ENCODE measurements around the gene SCGB1A1. TPM values are rescaled to one million over a fixed set of nuclear protein-coding genes. Genes with fewer than 3 reads are reported as not detected.
A peak's percentile ranks its signal among the peaks of the same experiment; 100 is the strongest.

SCGB1A1 gene
- polyA plus RNA-seq, 1 of the 3 experiments (the other 2 are of a cell fraction), result not detected

DNA sequence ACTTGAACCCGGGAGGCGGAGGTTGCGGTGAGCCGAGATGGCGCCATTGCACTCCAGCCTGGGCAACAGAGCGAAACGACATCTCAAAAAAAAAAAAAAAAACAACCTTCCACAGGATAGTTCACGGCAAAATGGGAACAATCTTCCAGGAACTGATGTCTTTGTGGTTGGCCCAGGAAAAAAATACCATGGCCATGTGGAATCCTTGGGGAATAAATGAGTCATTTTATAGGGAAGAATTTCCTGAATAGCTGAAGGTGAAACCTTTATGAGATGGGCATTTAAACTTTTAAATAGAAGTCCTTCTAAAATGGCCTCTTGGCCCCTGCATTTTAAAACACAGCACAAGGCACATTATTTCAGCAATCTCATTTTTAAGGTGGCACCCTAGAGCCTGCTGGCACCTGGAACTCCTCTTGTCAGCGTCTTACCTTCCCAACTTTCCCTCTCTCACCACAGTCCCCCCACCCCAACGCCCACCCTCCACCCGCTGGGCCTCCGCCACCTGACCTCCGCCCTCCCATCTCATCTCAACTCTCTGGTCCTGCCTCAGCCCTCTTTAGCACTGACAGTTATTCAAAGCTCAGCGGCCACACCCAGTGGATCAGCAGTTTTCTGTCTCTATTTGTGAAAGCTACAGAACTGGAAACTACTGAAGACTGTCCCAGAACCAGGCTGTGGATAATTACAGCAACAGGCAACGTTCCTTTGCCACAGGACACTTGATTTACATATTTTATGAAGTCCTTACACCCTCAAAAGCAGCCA lies 43.1 kb downstream of the SCGB1A1 start (continued):
- TF ChIP-seq, protein P1, sequence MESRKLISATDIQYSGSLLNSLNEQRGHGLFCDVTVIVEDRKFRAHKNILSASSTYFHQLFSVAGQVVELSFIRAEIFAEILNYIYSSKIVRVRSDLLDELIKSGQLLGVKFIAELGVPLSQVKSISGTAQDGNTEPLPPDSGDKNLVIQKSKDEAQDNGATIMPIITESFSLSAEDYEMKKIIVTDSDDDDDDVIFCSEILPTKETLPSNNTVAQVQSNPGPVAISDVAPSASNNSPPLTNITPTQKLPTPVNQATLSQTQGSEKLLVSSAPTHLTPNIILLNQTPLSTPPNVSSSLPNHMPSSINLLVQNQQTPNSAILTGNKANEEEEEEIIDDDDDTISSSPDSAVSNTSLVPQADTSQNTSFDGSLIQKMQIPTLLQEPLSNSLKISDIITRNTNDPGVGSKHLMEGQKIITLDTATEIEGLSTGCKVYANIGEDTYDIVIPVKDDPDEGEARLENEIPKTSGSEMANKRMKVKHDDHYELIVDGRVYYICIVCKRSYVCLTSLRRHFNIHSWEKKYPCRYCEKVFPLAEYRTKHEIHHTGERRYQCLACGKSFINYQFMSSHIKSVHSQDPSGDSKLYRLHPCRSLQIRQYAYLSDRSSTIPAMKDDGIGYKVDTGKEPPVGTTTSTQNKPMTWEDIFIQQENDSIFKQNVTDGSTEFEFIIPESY (IDR thresholded peaks at IDR 0.05; ENCODE audit: borderline replicate concordance, low read depth), result no peak
- peak; percentile 47; the same call in 1 of the 2 replicates for TF ChIP-seq JUND (IDR thresholded peaks at IDR 0.05)

DNA sequence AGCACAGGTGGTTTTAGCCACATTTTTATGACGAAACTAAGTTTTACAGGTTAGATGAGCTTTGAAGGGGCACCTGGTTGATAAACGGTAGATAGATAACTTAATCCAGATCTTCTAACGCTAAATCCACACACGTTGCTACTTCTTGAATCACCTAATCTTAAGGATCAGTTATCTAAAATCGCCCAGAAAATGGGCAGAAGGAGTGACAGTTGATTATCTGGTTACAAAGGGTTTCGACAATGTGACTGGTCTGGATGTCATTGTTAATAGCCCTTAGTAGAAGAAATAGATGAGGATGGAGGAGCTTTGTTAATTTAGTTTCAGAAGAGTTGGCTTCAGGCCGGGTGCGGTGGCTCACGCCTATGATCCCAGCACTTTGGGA lies 43.7 kb downstream of the SCGB1A1 start:
- H2AFZ ChIP-seq (ENCODE audit: low read depth), result no peak overlapping the region; the same call in 1 of the 2 replicates
- no peaks in the 10 kb centered on the region for H3K9me3 ChIP-seq
- H3K27ac ChIP-seq (ENCODE audit: low read depth in 2 of 2, low read length in 1 of 2), result no peak overlapping the region; a peak in 1 of 4 replicates
- POLR2A ChIA-PET, result interaction anchor here (0.7 kb wide), 1 partner anchor 18 kb away, joined by 6 read pairs; no protein-coding TSS in a partner anchor
- no peaks in the 10 kb centered on the region for H3K79me2 ChIP-seq (ENCODE audit: insufficient read depth)
- H3K4me2 ChIP-seq, result no peak overlapping the region
- peaks cover 5% of the 10 kb centered on the region for H3F3A ChIP-seq (replicated peaks; ENCODE audit: insufficient read depth)
- H3K36me3 ChIP-seq (replicated peaks in 1 of 2; ENCODE audit: control insufficient read depth in 1 of 2, insufficient read depth in 2 of 2, low read length in 1 of 2), result no peaks in the 10 kb centered on the region
- no peak overlapping the region for H3K9ac ChIP-seq
- TF ChIP-seq NRF1 (IDR thresholded peaks at IDR 0.05; ENCODE audit: low read depth, low read length) (no peak), EZH2phosphoT487 (IDR thresholded peaks at IDR 0.05; ENCODE audit: borderline replicate concordance, low read depth) (no peak), SMC3 (IDR thresholded peaks at IDR 0.05; ENCODE audit: low read depth, low read length) (no peak), JUND (IDR thresholded peaks at IDR 0.05) (no peak), RXRA (IDR thresholded peaks at IDR 0.05; ENCODE audit: borderline replicate concordance, low read depth) (no peak), EP300 (IDR thresholded peaks at IDR 0.05; ENCODE audit: borderline replicate concordance in 1 of 2, low read depth in 1 of 2, low read length in 1 of 2) (no peak), RFX5 (IDR thresholded peaks at IDR 0.05; ENCODE audit: low read length) (no peak)
- TF ChIP-seq, protein P2, sequence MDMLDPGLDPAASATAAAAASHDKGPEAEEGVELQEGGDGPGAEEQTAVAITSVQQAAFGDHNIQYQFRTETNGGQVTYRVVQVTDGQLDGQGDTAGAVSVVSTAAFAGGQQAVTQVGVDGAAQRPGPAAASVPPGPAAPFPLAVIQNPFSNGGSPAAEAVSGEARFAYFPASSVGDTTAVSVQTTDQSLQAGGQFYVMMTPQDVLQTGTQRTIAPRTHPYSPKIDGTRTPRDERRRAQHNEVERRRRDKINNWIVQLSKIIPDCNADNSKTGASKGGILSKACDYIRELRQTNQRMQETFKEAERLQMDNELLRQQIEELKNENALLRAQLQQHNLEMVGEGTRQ (IDR thresholded peaks at IDR 0.05; ENCODE audit: borderline replicate concordance, low read depth, low read length), result no peak
- TF ChIP-seq, protein P1 (IDR thresholded peaks at IDR 0.05; ENCODE audit: borderline replicate concordance, low read depth), result no peak
- DNase-seq, result no peak
- no peaks in the 10 kb centered on the region for H3K27me3 ChIP-seq (ENCODE audit: insufficient read depth)
- H3K4me1 ChIP-seq (ENCODE audit: control insufficient read depth in 1 of 2, insufficient read depth in 2 of 2, low read depth in 1 of 2, low read length in 1 of 2), result peaks cover 4 to 9% of the 10 kb centered on the region in 2 experiments; a peak in 3 of 4 replicates
- CTCF ChIA-PET, result interaction anchor here (0.6 to 2.8 kb wide), 3 partner anchors 12 to 80 kb away, joined by 3 to 15 read pairs (median 3); no protein-coding TSS in a partner anchor
- no peak overlapping the region for H3K4me3 ChIP-seq (ENCODE audit: low read depth in 2 of 2, low read length in 1 of 2)
- 92% methylated on average over 9 of the region's 9 CpGs for WGBS (ENCODE audit: low lambda C conversion rate)
- H3K9me2 ChIP-seq, result no peaks in the 10 kb centered on the region
- no peaks in the 10 kb centered on the region for H4K20me1 ChIP-seq (ENCODE audit: insufficient read depth)

Data from SK-N-SH (cell line).